SK-N-SH (cell line): ENCODE results near the gene BAK1.

Source experiments
- CHD2 ChIP-seq: fragments of 150-350 bp; IDR thresholded peaks from 2 replicates; pipeline ENCODE4 v1.6.1; 2018; ENCODE audit warnings: low read length; ENCODE audit not compliant: partially characterized antibody
- TF ChIP-seq, protein P1 (sequence below): fragments of 200-600 bp; sonication (generic); IDR thresholded peaks from 2 replicates; pipeline ENCODE4 v1.6.1; 2017; ENCODE audit warnings: antibody characterized with exemption, mild to moderate bottlenecking, moderate library complexity
- TF ChIP-seq, protein P2 (sequence below): fragments of 150-350 bp; IDR thresholded peaks from 2 replicates; pipeline ENCODE4 v1.6.1; 2016; ENCODE audit warnings: mild to moderate bottlenecking, low read depth, low read length

DNA sequence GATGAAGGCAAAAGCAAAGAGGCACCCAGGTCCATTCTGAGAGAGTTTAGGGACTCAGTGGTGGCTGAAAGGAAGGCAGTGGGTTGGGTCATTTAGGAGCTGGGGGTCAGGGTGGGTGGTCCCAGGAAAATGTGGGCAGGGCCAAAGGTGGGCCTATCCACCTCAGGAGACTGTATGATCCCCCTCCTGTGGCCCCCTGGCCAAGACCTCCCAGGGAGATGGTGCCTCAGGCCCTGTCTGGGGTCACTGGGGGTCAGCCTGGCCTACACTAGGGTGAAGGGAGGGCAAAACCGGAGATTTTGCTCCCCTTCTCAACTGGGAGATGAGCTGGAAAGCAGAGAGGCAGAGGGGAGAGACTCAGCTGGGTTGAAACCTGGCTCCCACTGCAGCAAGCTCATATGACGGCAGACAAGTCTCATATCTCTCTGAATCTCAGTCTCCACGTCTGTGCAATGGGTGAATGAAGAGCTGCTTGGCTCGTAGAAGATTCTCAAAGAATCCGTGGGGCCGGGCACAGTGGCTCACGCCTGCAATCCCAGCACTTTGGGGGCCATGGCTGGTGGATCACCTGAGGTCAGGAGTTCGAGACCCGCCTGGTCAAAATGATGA lies 11.5 kb upstream of the BAK1 start:
- TF ChIP-seq, protein P1, sequence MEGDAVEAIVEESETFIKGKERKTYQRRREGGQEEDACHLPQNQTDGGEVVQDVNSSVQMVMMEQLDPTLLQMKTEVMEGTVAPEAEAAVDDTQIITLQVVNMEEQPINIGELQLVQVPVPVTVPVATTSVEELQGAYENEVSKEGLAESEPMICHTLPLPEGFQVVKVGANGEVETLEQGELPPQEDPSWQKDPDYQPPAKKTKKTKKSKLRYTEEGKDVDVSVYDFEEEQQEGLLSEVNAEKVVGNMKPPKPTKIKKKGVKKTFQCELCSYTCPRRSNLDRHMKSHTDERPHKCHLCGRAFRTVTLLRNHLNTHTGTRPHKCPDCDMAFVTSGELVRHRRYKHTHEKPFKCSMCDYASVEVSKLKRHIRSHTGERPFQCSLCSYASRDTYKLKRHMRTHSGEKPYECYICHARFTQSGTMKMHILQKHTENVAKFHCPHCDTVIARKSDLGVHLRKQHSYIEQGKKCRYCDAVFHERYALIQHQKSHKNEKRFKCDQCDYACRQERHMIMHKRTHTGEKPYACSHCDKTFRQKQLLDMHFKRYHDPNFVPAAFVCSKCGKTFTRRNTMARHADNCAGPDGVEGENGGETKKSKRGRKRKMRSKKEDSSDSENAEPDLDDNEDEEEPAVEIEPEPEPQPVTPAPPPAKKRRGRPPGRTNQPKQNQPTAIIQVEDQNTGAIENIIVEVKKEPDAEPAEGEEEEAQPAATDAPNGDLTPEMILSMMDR = no peak
- TF ChIP-seq, protein P2, sequence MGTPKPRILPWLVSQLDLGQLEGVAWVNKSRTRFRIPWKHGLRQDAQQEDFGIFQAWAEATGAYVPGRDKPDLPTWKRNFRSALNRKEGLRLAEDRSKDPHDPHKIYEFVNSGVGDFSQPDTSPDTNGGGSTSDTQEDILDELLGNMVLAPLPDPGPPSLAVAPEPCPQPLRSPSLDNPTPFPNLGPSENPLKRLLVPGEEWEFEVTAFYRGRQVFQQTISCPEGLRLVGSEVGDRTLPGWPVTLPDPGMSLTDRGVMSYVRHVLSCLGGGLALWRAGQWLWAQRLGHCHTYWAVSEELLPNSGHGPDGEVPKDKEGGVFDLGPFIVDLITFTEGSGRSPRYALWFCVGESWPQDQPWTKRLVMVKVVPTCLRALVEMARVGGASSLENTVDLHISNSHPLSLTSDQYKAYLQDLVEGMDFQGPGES = no peak
- TF ChIP-seq CHD2 = no peak
